Body of pancreas (tissue), 4 donors: ENCODE measurements around the gene ADAMTS6.

Source experiments
- CTCF ChIP-seq, 7 experiments: fragments of 450-650 bp in 4 of 7; fragments of 200-600 bp in 3 of 7; sonication (generic) in 3 of 7; IDR thresholded peaks; one replicate each; pipeline ENCODE4 v1.5.1; 2016 to 2019; ENCODE audit warnings: antibody characterized with exemption in 7 of 7
- POLR2A ChIP-seq, 3 donors: fragments of 450-650 bp; IDR thresholded peaks; one replicate each; pipeline ENCODE4 v1.6.1; 2016; ENCODE audit warnings: antibody characterized with exemption in 3 of 3, mild to moderate bottlenecking in 2 of 3

GRCh38 chr5:65475336-65475735 is 6.4 kb downstream of the ADAMTS6 start:
- TF ChIP-seq CTCF (IDR thresholded peaks at IDR 0.05): no peak
- TF ChIP-seq POLR2A (IDR thresholded peaks at IDR 0.05): no peak
